Activated CD4-positive, CD25-positive, alpha-beta regulatory T cell treated with anti-CD3 and anti-CD28 coated beads, Interleukin-2, amount 50 U/mL, for 16 hours (primary cell): ENCODE measurements around the gene PTPN13.

Experiments
- DNase-seq: peaks from one replicate; pipeline ENCODE4 v3.0.0-alpha.2; 2020; ENCODE audit warnings: low read depth, low spot score

Gene PTPN13

DNA sequence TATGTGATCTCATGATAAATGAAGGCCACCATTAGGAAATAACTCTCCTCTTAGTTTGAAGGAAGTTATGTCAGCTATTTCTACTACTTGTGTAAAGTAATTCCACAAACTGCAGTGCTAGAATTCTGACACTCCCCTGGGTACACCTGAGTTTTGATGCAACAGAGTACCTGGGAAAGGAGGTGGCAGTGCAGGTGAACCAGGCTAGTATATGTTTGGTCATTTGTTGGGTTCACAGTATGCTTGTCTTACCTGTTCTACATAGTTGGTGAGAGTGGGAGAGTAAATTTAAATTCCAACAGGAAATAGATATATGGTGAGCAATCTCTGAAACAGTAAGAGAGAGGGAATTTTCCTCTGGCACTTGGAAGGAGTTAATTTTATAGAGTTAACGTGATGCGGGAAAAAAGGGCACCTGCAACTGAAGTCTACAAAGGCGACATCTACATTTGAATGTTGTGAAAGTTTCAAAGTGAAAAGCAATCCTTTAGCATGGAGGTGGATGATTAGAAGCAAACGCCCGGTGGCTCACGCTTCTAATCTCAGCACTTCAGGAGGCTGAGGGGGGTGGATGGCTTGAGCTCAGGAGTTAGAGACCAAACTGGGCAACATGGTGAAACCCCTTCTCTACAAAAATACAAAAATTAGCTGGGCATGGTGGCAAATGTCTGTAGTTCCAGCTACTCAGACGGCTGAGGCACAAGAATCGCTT is 263.4 kb downstream of the PTPN13 start:
- no peak for DNase-seq
